Tibial nerve (tissue), 4 donors: Measurements from ENCODE around the gene ALAS2. TPM values are rescaled to one million over a fixed set of nuclear protein-coding genes. Genes with fewer than 3 reads are reported as not detected.

Experiments used
- DNase-seq, 2 donors: peaks; one replicate each; pipeline ENCODE4 v3.0.0-alpha.2; 2019; ENCODE audit warnings: low spot score in 2 of 2
- H3K27ac ChIP-seq, 4 donors: fragments of 200-600 bp; sonication (generic) in 3 of 4; one replicate each; pipeline ENCODE4 v1.5.1; 2017 to 2019; ENCODE audit warnings: mild to moderate bottlenecking in 1 of 4
- H3K27me3 ChIP-seq, 2 donors: fragments of 200-600 bp; sonication (generic) in 1 of 2; one replicate each; pipeline versions ENCODE4 v1.5.1 to v1.6.0; 2017 to 2019
- H3K36me3 ChIP-seq, 3 donors: fragments of 200-600 bp; sonication (generic); one replicate each; pipeline ENCODE4 v1.5.1; 2018 to 2019
- H3K4me1 ChIP-seq, 4 donors: fragments of 200-600 bp; sonication (generic) in 3 of 4; one replicate each; pipeline ENCODE4 v1.5.1; 2017 to 2019
- H3K4me3 ChIP-seq, 4 donors: fragments of 200-600 bp; sonication (generic) in 3 of 4; one replicate each; pipeline ENCODE4 v1.5.1; 2017 to 2019; ENCODE audit warnings: mild to moderate bottlenecking in 1 of 4, moderate library complexity in 1 of 4
- H3K9me3 ChIP-seq, 4 donors: fragments of 200-600 bp; sonication (generic) in 3 of 4; one replicate each; pipeline ENCODE4 v1.5.1; 2017 to 2019
- CTCF ChIP-seq, 5 experiments: fragments of 200-600 bp in 3 of 5; fragments of 450-650 bp in 2 of 5; sonication (generic) in 3 of 5; IDR thresholded peaks; one replicate each; pipeline ENCODE4 v1.5.1; 2016 to 2019; ENCODE audit warnings: antibody characterized with exemption in 5 of 5, mild to moderate bottlenecking in 3 of 5, moderate library complexity in 2 of 5
- EP300 ChIP-seq, 2 donors: sonication (generic); formaldehyde crosslinking; IDR thresholded peaks; one replicate each; pipeline ENCODE4 v1.6.1; 2017; ENCODE audit warnings: antibody characterized with exemption in 2 of 2, mild to moderate bottlenecking in 1 of 2
- POLR2A ChIP-seq, 2 donors: fragments of 450-650 bp; IDR thresholded peaks; one replicate each; pipeline ENCODE4 v1.6.1; 2017; ENCODE audit warnings: antibody characterized with exemption in 2 of 2, mild to moderate bottlenecking in 2 of 2, moderate library complexity in 2 of 2
- WGBS, 2 donors: methylation state at CpG; one replicate each; pipeline ENCODE4 v1.1.5; 2018; 5-methylcytosine and 5-hydroxymethylcytosine counted together
- total RNA-seq, 4 donors: library from RNA; depleted of rRNA; stranded (reverse); fragments of >200 nt; gene quantifications; one replicate each; pipeline ENCODE4 v1.1.0, GENCODE V29; 2016

ALAS2 gene
- total RNA-seq, 4 donors from 2014 or later: 0.30 to 1.0 TPM; not detected in 2

DNA sequence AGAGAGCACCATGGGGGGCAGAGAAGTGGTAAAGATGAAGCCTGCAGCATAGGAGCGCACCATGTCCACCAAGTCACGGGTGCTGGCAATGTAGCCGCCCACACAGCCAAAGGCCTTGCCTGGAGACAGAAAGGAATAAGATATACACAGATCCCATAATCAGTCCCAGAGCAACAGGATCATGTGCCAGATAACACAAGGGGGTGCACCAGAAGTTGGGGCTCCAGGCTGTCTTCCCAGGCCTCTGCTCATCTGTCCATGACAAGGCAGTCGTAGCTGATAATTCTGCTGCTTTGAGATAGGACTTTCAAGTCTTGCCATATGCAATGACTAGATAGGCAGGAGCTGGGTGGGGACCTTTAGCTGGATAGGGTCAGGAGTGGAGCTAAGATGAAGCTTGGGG is 15.9 kb downstream of the ALAS2 start:
- no peak for TF ChIP-seq CTCF (IDR thresholded peaks at IDR 0.05)
- no peak for TF ChIP-seq EP300 (IDR thresholded peaks at IDR 0.05)
- TF ChIP-seq POLR2A (IDR thresholded peaks at IDR 0.05): no peak
- H3K27ac ChIP-seq: no peak overlapping the region
- WGBS, 2 donors: 83 to 90% methylated on average over 1 to 3 of the region's 4 CpGs
- H3K9me3 ChIP-seq: no peaks in the 10 kb centered on the region
- no peaks in the 10 kb centered on the region for H3K4me1 ChIP-seq
- no peak for DNase-seq
- H3K4me3 ChIP-seq: no peak overlapping the region
- H3K36me3 ChIP-seq: no peaks in the 10 kb centered on the region
- H3K27me3 ChIP-seq: no peaks in the 10 kb centered on the region

DNA sequence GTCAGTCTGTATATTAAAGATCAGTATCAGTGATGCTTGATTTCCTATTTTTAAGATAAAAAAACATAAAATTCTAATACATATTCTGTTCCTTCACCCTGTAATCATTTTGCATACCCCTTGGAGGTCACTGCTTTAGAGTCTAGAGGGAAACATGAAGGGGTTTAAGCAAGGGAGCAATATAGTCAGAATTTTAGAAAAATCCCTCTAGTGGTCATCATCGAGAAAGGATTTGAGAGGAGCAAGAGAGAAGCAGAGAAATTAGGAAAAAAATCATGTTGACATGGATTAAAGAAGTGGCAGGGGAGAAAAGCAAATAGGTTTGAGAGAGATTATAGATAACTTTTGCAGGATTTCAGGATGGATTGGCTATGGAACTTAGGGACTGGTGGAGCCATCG is 19.5 kb downstream of the ALAS2 start:
- no peak overlapping the region for H3K4me3 ChIP-seq
- no peaks in the 10 kb centered on the region for H3K27me3 ChIP-seq
- 38 to 44% methylated on average over 2 of the region's 2 CpGs for WGBS, 2 donors
- no peak overlapping the region for H3K27ac ChIP-seq
- H3K36me3 ChIP-seq: peaks cover 0 to 13% (median 0%) of the 10 kb centered on the region in 3 donors
- no peak for TF ChIP-seq EP300 (IDR thresholded peaks at IDR 0.05)
- no peaks in the 10 kb centered on the region for H3K4me1 ChIP-seq
- H3K9me3 ChIP-seq: no peaks in the 10 kb centered on the region
- no peak for DNase-seq

- Histone ChIP-seq H3K4me1 (no peaks in the 10 kb centered on the region), H3K36me3 (peaks cover 0 to 33% (median 0%) of the 10 kb centered on the region in 3 donors), H3K27ac (peak overlapping the region in 1 of 4 donors; percentile 15), H3K9me3 (no peaks in the 10 kb centered on the region), H3K27me3 (no peaks in the 10 kb centered on the region), H3K4me3 (no peak overlapping the region)
- 67 to 75% methylated on average over 6 to 9 of the region's 9 CpGs for WGBS, 2 donors
- TF ChIP-seq POLR2A (IDR thresholded peaks at IDR 0.05) (no peak), EP300 (IDR thresholded peaks at IDR 0.05) (no peak), CTCF (IDR thresholded peaks at IDR 0.05) (no peak)
- no peak for DNase-seq
Measured at GRCh38 chrX:55008571-55009358, 22.0 kb downstream of the ALAS2 start.

DNA sequence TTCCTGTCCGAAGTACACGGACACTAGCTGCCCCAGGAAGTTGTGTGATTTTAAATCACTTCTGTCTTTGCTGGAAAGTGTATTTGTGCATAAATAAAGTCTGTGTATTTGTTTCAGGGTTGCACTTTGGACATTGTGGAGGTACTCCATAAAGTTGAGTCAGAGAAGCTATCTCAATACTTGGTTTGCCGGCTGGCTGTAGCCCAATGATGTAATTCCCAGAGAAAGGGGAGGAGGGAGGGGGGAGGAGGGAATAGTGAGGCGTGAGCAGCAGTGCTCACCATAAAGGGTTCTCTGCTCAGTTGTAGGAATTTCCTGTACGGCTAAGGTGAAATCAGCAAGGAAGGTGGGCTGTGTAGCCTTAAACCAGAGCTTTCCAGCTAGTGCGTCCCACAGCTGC is 23.1 kb downstream of the ALAS2 start:
- H3K36me3 ChIP-seq: peaks cover 0 to 43% (median 0%) of the 10 kb centered on the region in 3 donors
- no peaks in the 10 kb centered on the region for H3K9me3 ChIP-seq
- H3K27ac ChIP-seq: no peak overlapping the region
- DNase-seq: peak in 1 of 2 donors; percentile 6
- H3K4me1 ChIP-seq: no peaks in the 10 kb centered on the region
- H3K4me3 ChIP-seq: no peak overlapping the region
- H3K27me3 ChIP-seq: no peaks in the 10 kb centered on the region
- TF ChIP-seq POLR2A (IDR thresholded peaks at IDR 0.05) (no peak), EP300 (IDR thresholded peaks at IDR 0.05) (no peak)
- WGBS, 2 donors: 36 to 67% methylated on average over 5 to 6 of the region's 6 CpGs

DNA sequence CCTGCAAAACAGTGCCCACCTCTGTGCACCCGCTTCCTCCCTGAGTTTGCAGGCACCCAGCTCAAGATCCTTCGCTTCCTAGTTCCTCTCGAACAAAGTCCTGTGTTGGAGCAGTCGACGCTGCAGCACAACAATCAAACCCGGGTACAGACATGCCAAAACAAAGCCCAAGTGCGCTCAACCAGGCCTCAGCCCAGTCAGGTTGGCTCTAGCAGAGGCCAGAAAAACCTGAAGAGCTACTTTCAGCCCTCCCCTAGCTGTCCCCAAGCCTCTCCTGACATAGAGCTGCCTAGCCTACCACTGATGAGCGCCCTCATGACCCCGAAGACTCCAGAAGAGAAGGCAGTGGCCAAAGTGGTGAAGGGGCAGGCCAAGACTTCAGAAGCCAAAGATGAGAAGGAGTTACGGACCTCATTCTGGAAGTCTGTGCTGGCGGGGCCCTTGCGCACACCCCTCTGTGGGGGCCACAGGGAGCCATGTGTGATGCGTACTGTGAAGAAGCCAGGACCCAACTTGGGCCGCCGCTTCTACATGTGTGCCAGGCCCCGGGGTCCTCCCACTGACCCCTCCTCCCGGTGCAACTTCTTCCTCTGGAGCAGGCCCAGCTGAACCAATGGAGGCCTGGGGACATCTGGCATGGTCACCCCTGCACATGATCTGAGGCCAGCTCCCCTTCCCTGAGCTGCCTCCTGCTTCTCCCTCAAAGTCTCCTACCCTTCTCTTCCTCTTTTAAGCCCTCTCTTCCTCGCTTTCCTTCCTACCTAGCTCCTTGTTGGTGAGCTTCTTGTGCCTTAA is 23.8 kb downstream of the ALAS2 start:
- no peak for TF ChIP-seq EP300 (IDR thresholded peaks at IDR 0.05)
- TF ChIP-seq CTCF (IDR thresholded peaks at IDR 0.05): no peak
- no peak for TF ChIP-seq POLR2A (IDR thresholded peaks at IDR 0.05)
- Histone ChIP-seq H3K27ac (no peak overlapping the region), H3K36me3 (peaks cover 0 to 50% (median 0%) of the 10 kb centered on the region in 3 donors), H3K9me3 (no peaks in the 10 kb centered on the region), H3K27me3 (no peaks in the 10 kb centered on the region), H3K4me1 (no peaks in the 10 kb centered on the region), H3K4me3 (no peak overlapping the region)
- DNase-seq: no peak
- 91 to 96% methylated on average over 16 to 18 of the region's 18 CpGs for WGBS, 2 donors

- DNase-seq: no peak
- Histone ChIP-seq H3K27me3 (no peaks in the 10 kb centered on the region), H3K9me3 (no peaks in the 10 kb centered on the region), H3K36me3 (peaks cover 0 to 51% (median 0%) of the 10 kb centered on the region in 3 donors), H3K27ac (no peak overlapping the region), H3K4me3 (no peak overlapping the region), H3K4me1 (peaks cover 0 to 12% (median 3%) of the 10 kb centered on the region in 4 donors)
- no peak for TF ChIP-seq CTCF (IDR thresholded peaks at IDR 0.05)
- TF ChIP-seq POLR2A (IDR thresholded peaks at IDR 0.05): no peak
- TF ChIP-seq EP300 (IDR thresholded peaks at IDR 0.05): no peak
Measured at GRCh38 chrX:55005256-55005655, 25.5 kb downstream of the ALAS2 start.
